ENCODE results near the gene AMY1A. TPM values are rescaled to one million over a fixed set of nuclear protein-coding genes. Genes with fewer than 3 reads are reported as not detected.

AMY1A gene
- not detected in 2 replicates for polyA plus RNA-seq

GRCh38 chr1:103655460-103655859, at the start of gene AMY1A:
AMY1A (plus strand) TSS chr1:103655760; CDS start chr1:103656331, 571 bp downstream.

GRCh38 chr1:103616994-103617477, 38.5 kb upstream of the AMY1A start, which contains the start of gene AMY2A:
AMY2A (plus strand) TSS chr1:103617427; CDS start chr1:103617441, 14 bp downstream.

DNA sequence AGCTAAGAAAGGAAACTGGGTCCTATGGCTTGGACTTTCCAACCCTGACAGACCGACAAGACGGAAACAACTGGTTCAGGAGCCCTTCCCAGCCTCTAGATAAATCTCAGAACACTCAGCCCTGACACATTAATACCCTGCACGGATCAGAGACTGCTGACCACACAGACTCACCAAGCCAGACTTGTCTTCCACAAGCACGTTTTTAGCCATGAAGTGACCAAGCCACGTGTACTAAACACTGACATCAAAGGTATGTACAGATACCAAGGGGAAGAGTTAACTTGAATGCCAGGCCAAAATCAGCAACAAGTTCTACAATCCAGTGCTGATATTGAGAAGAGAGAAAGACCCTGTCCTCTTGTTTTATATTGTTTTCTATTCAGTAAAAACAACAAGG, 40.5 kb downstream of the AMY1A start, which contains the start of gene AMY1B:
Gene AMY1B (minus strand): TSS at position 101 of the 400 bp plus-strand sequence. CDS start 571 bp downstream, outside the sequence.

Other genes with a start within 250 kb of the AMY1A start
- gene RNPC3, start 130.1 kb upstream of the AMY1A start, polyA plus RNA-seq, result 63.3 and 75.2 TPM in 2 replicates
- 6.7 and 21.5 TPM in 2 replicates for gene AMY2B, start 84.2 kb upstream of the AMY1A start, polyA plus RNA-seq
- gene AMY2A, start 38.3 kb upstream of the AMY1A start, polyA plus RNA-seq, result 6.9 TPM in 1 of 2 replicates, not detected in the other
- gene AMY1B, start 40.5 kb downstream of the AMY1A start, polyA plus RNA-seq, result not detected in 2 replicates
- gene AMY1C, start 94.1 kb downstream of the AMY1A start, polyA plus RNA-seq, result not detected in 2 replicates

All from Purkinje cell (primary cell).